ENCODE results near the gene TMEM221. TPM values are rescaled to one million over a fixed set of nuclear protein-coding genes. Genes with fewer than 3 reads are reported as not detected.

TMEM221 gene
- total and polyA plus RNA-seq, 2 donors from 2014 or later = 0.13 TPM; not detected in 1

GRCh38 chr19:17411801-17412200 lies 36.7 kb downstream of the TMEM221 start:
- no peak for FAIRE-seq
- Histone ChIP-seq H3K9me3 (ENCODE audit: control insufficient read depth in 2 of 3, insufficient read depth in 1 of 3, low read length in 3 of 3) (no peaks in the 10 kb centered on the region), H3K27me3 (ENCODE audit: control insufficient read depth, insufficient read depth, low read length) (no peaks in the 10 kb centered on the region), H3K4me3 (ENCODE audit: low read length in 3 of 3) (no peak overlapping the region), H3K27ac (ENCODE audit: low read depth in 2 of 2, low read length in 2 of 2) (no peak overlapping the region), H3K9ac (ENCODE audit: low read length in 3 of 3) (no peak overlapping the region), H3K36me3 (ENCODE audit: control insufficient read depth in 2 of 3, insufficient read depth in 3 of 3, low read length in 3 of 3) (no peaks in the 10 kb centered on the region), H3K4me1 (ENCODE audit: control insufficient read depth in 2 of 3, insufficient read depth in 2 of 3, low read depth in 1 of 3, low read length in 3 of 3) (peaks cover 2 to 4% (median 3%) of the 10 kb centered on the region in 3 donors)
- intact Hi-C loops (cut with DNase I) = no loop called here
- TF ChIP-seq CTCF (IDR thresholded peaks at IDR 0.05; ENCODE audit: borderline replicate concordance, extremely low read depth, insufficient read depth) = no peak
- DNase-seq = no peak

DNA sequence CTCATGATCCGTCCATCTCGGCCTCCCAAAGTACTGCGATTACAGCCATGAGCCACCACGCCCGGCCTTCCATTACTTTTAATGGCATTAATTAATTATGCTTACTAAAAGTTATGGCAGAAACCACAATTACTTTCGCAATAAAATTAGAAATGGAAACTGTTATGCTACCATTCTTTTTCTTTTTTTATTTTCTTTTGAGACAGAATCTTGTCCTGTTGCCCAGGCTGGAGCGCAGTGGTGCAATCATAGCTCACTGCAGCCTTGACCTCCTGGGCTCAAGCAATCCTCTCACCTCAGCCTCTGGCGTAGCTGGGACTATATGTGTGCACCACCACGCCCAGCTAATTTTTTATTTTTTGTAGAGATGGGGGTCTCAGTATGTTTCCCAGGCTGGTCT lies 38.5 kb downstream of the TMEM221 start:
- intact Hi-C loops (cut with DNase I) = no loop called here
- H3K27me3 ChIP-seq (ENCODE audit: control insufficient read depth, insufficient read depth, low read length) = no peaks in the 10 kb centered on the region
- H3K36me3 ChIP-seq (ENCODE audit: control insufficient read depth in 2 of 3, insufficient read depth in 3 of 3, low read length in 3 of 3) = no peaks in the 10 kb centered on the region
- peaks cover 3 to 15% (median 9%) of the 10 kb centered on the region in 3 donors for H3K4me1 ChIP-seq (ENCODE audit: control insufficient read depth in 2 of 3, insufficient read depth in 2 of 3, low read depth in 1 of 3, low read length in 3 of 3)
- no peak overlapping the region for H3K4me3 ChIP-seq (ENCODE audit: low read length in 3 of 3)
- peak in 1 of 5 donors; percentile 83 for DNase-seq
- no peak overlapping the region for H3K27ac ChIP-seq (ENCODE audit: low read depth in 2 of 2, low read length in 2 of 2)
- FAIRE-seq = no peak
- H3K9ac ChIP-seq (ENCODE audit: low read length in 3 of 3) = no peak overlapping the region
- no peak for TF ChIP-seq CTCF (IDR thresholded peaks at IDR 0.05; ENCODE audit: borderline replicate concordance, extremely low read depth, insufficient read depth)
- H3K9me3 ChIP-seq (ENCODE audit: control insufficient read depth in 2 of 3, insufficient read depth in 1 of 3, low read length in 3 of 3) = no peaks in the 10 kb centered on the region

GRCh38 chr19:17406887-17407196 lies 41.6 kb downstream of the TMEM221 start:
- Histone ChIP-seq H3K9me3 (ENCODE audit: control insufficient read depth in 2 of 3, insufficient read depth in 1 of 3, low read length in 3 of 3) (no peaks in the 10 kb centered on the region), H3K36me3 (ENCODE audit: control insufficient read depth in 2 of 3, insufficient read depth in 3 of 3, low read length in 3 of 3) (no peaks in the 10 kb centered on the region), H3K27me3 (ENCODE audit: control insufficient read depth, insufficient read depth, low read length) (no peaks in the 10 kb centered on the region), H3K27ac (ENCODE audit: low read depth in 2 of 2, low read length in 2 of 2) (peak overlapping the region; percentile 33 to 99), H3K4me1 (ENCODE audit: control insufficient read depth in 2 of 3, insufficient read depth in 2 of 3, low read depth in 1 of 3, low read length in 3 of 3) (peaks cover 0 to 18% (median 9%) of the 10 kb centered on the region in 3 donors), H3K9ac (ENCODE audit: low read length in 3 of 3) (no peak overlapping the region), H3K4me3 (ENCODE audit: low read length in 3 of 3) (peak overlapping the region in 2 of 3 donors; percentile 37 to 63)
- DNase-seq = no peak
- no peak for TF ChIP-seq CTCF (IDR thresholded peaks at IDR 0.05; ENCODE audit: borderline replicate concordance, extremely low read depth, insufficient read depth)
- intact Hi-C loops (cut with DNase I) = no loop called here
- no peak for FAIRE-seq
